Activated naive CD8-positive, alpha-beta T cell treated with anti-CD3 and anti-CD28 coated beads for 36 hours (primary cell): Measurements from ENCODE around the gene DOK6. TPM values are rescaled to one million over a fixed set of nuclear protein-coding genes. Genes with fewer than 3 reads are reported as not detected.
"Not testable (repeated sequence)": the region's sequence is repeated elsewhere in the genome, so short reads cannot be mapped to it uniquely, and the experiment has no call there.

Experiments
- DNase-seq: peaks from one replicate; pipeline ENCODE4 v3.0.0; 2021
- H3K27ac Mint-ChIP-seq: one replicate; pipeline ENCODE4 v1.8.0; 2022; ENCODE audit warnings: mild to moderate bottlenecking, moderate library complexity, mixed read lengths
- H3K27me3 Mint-ChIP-seq: one replicate; pipeline ENCODE4 v1.8.0; 2022; ENCODE audit warnings: mild to moderate bottlenecking, mixed read lengths
- H3K36me3 Mint-ChIP-seq: one replicate; pipeline ENCODE4 v1.8.0; 2021; ENCODE audit warnings: mild to moderate bottlenecking, mixed read lengths
- H3K4me1 Mint-ChIP-seq: one replicate; pipeline ENCODE4 v1.8.0; 2021; ENCODE audit warnings: mixed read lengths
- H3K4me3 Mint-ChIP-seq: one replicate; pipeline ENCODE4 v1.8.0; 2022; ENCODE audit warnings: mild to moderate bottlenecking, moderate library complexity, mixed read lengths
- H3K9me3 Mint-ChIP-seq: one replicate; pipeline ENCODE4 v1.8.0; 2022; ENCODE audit warnings: mixed read lengths
- total RNA-seq, 2 experiments: library from RNA; stranded (reverse); gene quantifications; one replicate each; pipeline ENCODE4 v1.2.3, GENCODE V29; 2021

Gene DOK6
- total RNA-seq, 2 experiments from 2014 or later = not detected

DNA sequence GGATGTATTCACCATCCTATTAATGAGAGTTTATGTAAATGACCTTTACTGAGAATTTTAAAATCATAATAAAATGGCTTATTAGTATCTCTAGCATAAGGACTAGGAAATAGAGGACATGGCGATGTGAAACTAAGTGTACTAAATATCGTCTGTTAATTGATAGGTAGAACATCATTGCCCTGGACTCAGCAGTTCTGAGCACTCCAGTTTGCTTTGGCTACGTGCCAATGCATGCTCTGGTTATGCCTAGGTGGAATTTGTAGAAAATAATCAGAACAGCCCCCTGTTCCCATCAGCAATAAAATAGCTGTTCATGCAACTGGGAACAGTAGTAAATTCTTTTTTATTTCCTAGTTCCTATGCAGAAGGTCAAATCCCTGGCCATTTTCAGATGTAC is 247.8 kb downstream of the DOK6 start:
- Mint-ChIP-seq H3K4me3 (no peak overlapping the region), H3K9me3 (no peaks in the 10 kb centered on the region), H3K4me1 (no peaks in the 10 kb centered on the region), H3K36me3 (no peaks in the 10 kb centered on the region), H3K27me3 (peaks cover 12% of the 10 kb centered on the region), H3K27ac (no peak overlapping the region)
- no peak for DNase-seq

DNA sequence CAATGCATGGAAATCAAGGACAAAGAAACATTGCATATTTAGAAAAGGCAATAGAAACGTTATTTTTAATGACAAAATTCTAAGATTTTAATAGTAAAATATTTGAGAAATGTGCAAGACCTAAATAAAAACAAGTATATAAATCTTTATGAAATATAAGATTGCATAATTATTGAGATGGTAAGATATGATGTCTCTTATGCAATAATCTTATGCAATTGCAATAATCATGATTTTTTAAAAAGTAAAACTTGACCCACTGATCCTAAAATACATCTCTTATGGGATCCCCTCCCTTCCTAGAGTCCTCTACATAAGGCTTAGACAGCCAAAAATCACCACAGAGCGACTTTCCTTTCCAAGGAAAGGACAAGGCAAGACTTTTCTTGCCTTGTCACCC is 249.0 kb downstream of the DOK6 start:
- Mint-ChIP-seq H3K27me3 (peaks cover 12% of the 10 kb centered on the region), H3K9me3 (no peaks in the 10 kb centered on the region), H3K4me3 (no peak overlapping the region), H3K36me3 (no peaks in the 10 kb centered on the region), H3K27ac (no peak overlapping the region), H3K4me1 (no peaks in the 10 kb centered on the region)
- DNase-seq = no peak

DNA sequence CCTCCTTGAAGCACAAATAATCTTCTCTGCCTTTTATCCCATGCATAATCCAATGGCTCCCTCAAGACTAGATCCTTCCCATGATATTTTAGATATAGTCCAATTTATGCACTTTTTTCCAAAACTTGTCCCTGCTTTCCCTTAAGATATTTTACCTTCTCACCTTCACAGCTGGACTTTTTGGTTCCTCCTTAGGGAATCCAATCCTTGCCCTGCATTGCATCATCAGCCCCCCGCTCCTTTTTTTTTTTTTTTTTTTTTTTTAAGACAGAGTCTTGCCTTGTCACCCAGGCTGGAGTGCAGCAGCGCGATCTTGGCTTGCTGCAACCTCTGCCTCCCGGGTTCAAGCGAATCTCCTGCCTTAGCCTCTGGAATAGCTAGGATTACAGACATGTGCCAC is 250.6 kb downstream of the DOK6 start:
- Mint-ChIP-seq H3K9me3 (no peaks in the 10 kb centered on the region), H3K27ac (no peak overlapping the region), H3K4me1 (no peaks in the 10 kb centered on the region), H3K36me3 (no peaks in the 10 kb centered on the region), H3K4me3 (no peak overlapping the region), H3K27me3 (peaks cover 15% of the 10 kb centered on the region)
- DNase-seq = no peak

- Mint-ChIP-seq H3K27ac (no peak overlapping the region), H3K4me1 (no peaks in the 10 kb centered on the region)
Measured at GRCh38 chr18:69655816-69656215, 255.1 kb downstream of the DOK6 start.

GRCh38 chr18:69658103-69658502 is 257.4 kb downstream of the DOK6 start:
- H3K4me3 Mint-ChIP-seq = no peak overlapping the region
- H3K4me1 Mint-ChIP-seq = no peaks in the 10 kb centered on the region
- H3K9me3 Mint-ChIP-seq = no peaks in the 10 kb centered on the region
- H3K27me3 Mint-ChIP-seq = peaks cover 15% of the 10 kb centered on the region
- no peaks in the 10 kb centered on the region for H3K36me3 Mint-ChIP-seq
- no peak overlapping the region for H3K27ac Mint-ChIP-seq
- no peak for DNase-seq

More at GRCh38 chr18:69655816-69656215, 255.1 kb downstream of the DOK6 start:
- no peak overlapping the region for H3K4me3 Mint-ChIP-seq
- H3K27me3 Mint-ChIP-seq = peaks cover 19% of the 10 kb centered on the region
- DNase-seq = no peak
- H3K9me3 Mint-ChIP-seq = no peaks in the 10 kb centered on the region
- H3K36me3 Mint-ChIP-seq = no peaks in the 10 kb centered on the region

- peaks cover 16% of the 10 kb centered on the region for H3K27me3 Mint-ChIP-seq
- no peak for DNase-seq
- H3K9me3 Mint-ChIP-seq = no peaks in the 10 kb centered on the region
- no peak overlapping the region for H3K4me3 Mint-ChIP-seq
- H3K36me3 Mint-ChIP-seq = no peaks in the 10 kb centered on the region
- no peak overlapping the region for H3K27ac Mint-ChIP-seq
- no peaks in the 10 kb centered on the region for H3K4me1 Mint-ChIP-seq
Measured at GRCh38 chr18:69658685-69659084, 258.0 kb downstream of the DOK6 start.

GRCh38 chr18:69659142-69659651 is 258.5 kb downstream of the DOK6 start:
- Mint-ChIP-seq H3K27me3 (peaks cover 16% of the 10 kb centered on the region), H3K36me3 (no peaks in the 10 kb centered on the region), H3K27ac (no peak overlapping the region), H3K9me3 (no peaks in the 10 kb centered on the region), H3K4me3 (no peak overlapping the region), H3K4me1 (no peaks in the 10 kb centered on the region)
- DNase-seq = no peak

DNA sequence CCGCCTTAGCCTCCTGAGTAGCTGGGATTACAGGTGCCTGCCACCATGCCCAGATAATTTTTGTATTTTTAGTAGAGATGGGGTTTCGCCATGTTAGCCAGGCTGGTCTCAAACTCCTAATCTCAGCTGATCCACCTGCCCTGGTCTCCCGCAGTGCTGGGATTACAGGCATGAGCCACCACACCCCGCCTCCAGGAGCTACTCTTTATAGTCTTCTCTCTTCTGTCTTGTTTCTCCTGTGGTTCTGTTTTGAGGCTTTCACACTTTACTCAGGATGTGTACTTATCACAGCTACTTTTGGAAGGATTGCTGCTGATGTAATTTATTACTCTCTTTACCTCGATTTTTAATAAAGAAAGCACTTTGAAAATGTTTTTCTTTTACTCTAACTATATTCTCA is 261.4 kb downstream of the DOK6 start:
- peaks cover 14% of the 10 kb centered on the region for H3K27me3 Mint-ChIP-seq
- not testable (repeated sequence) for DNase-seq, H3K36me3 Mint-ChIP-seq, H3K9me3 Mint-ChIP-seq, H3K27ac Mint-ChIP-seq, H3K4me1 Mint-ChIP-seq, H3K4me3 Mint-ChIP-seq

DNA sequence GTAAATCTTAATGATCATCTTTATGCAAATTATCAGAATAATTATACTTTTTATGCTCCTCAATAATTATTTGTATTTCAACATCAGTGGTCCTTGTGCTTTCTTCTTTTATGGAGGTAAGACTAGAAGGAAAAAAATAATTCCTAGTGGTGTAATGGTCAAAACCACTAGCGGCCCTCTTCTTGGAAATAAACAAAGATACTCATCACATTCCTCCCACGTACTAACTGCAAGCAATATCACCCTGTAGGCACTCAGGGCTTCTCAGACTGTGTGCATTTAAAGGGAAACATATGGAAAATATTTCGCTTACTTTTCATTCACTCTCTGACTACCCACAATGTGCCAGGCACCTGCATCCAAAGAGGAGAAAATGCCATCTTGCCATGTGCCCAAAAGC is 263.7 kb downstream of the DOK6 start:
- H3K36me3 Mint-ChIP-seq = no peaks in the 10 kb centered on the region
- no peak for DNase-seq
- no peak overlapping the region for H3K27ac Mint-ChIP-seq
- no peak overlapping the region for H3K4me3 Mint-ChIP-seq
- H3K4me1 Mint-ChIP-seq = no peaks in the 10 kb centered on the region
- peaks cover 13% of the 10 kb centered on the region for H3K27me3 Mint-ChIP-seq
- no peaks in the 10 kb centered on the region for H3K9me3 Mint-ChIP-seq

GRCh38 chr18:69674292-69674877 is 273.7 kb downstream of the DOK6 start:
- Mint-ChIP-seq H3K27ac (no peak overlapping the region), H3K9me3 (no peaks in the 10 kb centered on the region), H3K4me3 (no peak overlapping the region), H3K27me3 (peaks cover 2% of the 10 kb centered on the region), H3K4me1 (no peaks in the 10 kb centered on the region), H3K36me3 (no peaks in the 10 kb centered on the region)
- DNase-seq = no peak

- DNase-seq = no peak
- no peaks in the 10 kb centered on the region for H3K4me1 Mint-ChIP-seq
- no peak overlapping the region for H3K4me3 Mint-ChIP-seq
- H3K9me3 Mint-ChIP-seq = no peaks in the 10 kb centered on the region
- no peaks in the 10 kb centered on the region for H3K36me3 Mint-ChIP-seq
- H3K27me3 Mint-ChIP-seq = no peaks in the 10 kb centered on the region
- H3K27ac Mint-ChIP-seq = no peak overlapping the region
Measured at GRCh38 chr18:69674966-69675365, 274.3 kb downstream of the DOK6 start.

DNA sequence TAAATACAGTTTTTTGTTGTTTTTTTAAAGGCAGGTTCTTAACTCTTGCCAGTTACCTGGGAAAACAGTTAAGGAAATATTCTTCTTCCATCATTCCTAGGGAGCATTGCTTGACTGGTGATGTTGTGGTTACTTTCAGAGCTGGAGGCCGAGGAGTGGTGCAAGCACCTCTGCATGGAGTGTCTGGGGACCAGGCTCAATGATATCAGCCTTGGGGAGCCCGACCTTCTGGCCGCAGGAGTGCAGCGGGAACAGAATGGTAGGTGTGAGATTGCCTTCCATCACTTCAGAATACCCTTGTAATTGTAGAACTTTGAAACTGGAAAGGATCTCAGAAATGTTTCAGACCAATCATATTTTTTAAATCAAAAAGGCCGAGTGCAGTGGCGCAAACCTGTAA is 276.9 kb downstream of the DOK6 start:
- DNase-seq = no peak
- H3K4me3 Mint-ChIP-seq = no peak overlapping the region
- H3K4me1 Mint-ChIP-seq = no peaks in the 10 kb centered on the region
- H3K27me3 Mint-ChIP-seq = no peaks in the 10 kb centered on the region
- no peaks in the 10 kb centered on the region for H3K36me3 Mint-ChIP-seq
- no peaks in the 10 kb centered on the region for H3K9me3 Mint-ChIP-seq
- H3K27ac Mint-ChIP-seq = no peak overlapping the region

GRCh38 chr18:69680123-69680522 is 279.4 kb downstream of the DOK6 start:
- DNase-seq = no peak
- H3K4me1 Mint-ChIP-seq = no peaks in the 10 kb centered on the region
- H3K36me3 Mint-ChIP-seq = no peaks in the 10 kb centered on the region
- no peaks in the 10 kb centered on the region for H3K9me3 Mint-ChIP-seq
- no peaks in the 10 kb centered on the region for H3K27me3 Mint-ChIP-seq
- no peak overlapping the region for H3K4me3 Mint-ChIP-seq
- no peak overlapping the region for H3K27ac Mint-ChIP-seq

- no peak overlapping the region for H3K4me3 Mint-ChIP-seq
- no peak overlapping the region for H3K27ac Mint-ChIP-seq
- DNase-seq = no peak
- H3K9me3 Mint-ChIP-seq = no peaks in the 10 kb centered on the region
- H3K4me1 Mint-ChIP-seq = no peaks in the 10 kb centered on the region
- H3K27me3 Mint-ChIP-seq = no peaks in the 10 kb centered on the region
- H3K36me3 Mint-ChIP-seq = no peaks in the 10 kb centered on the region
Measured at GRCh38 chr18:69683176-69683575, 282.5 kb downstream of the DOK6 start.

- Mint-ChIP-seq H3K4me1 (no peaks in the 10 kb centered on the region), H3K36me3 (no peaks in the 10 kb centered on the region), H3K4me3 (no peak overlapping the region), H3K27me3 (no peaks in the 10 kb centered on the region), H3K9me3 (no peaks in the 10 kb centered on the region), H3K27ac (no peak overlapping the region)
- DNase-seq = no peak
Measured at GRCh38 chr18:69684789-69685188, 284.1 kb downstream of the DOK6 start.

- H3K27ac Mint-ChIP-seq = no peak overlapping the region
- H3K36me3 Mint-ChIP-seq = no peaks in the 10 kb centered on the region
- DNase-seq = no peak
- no peak overlapping the region for H3K4me3 Mint-ChIP-seq
- H3K27me3 Mint-ChIP-seq = no peaks in the 10 kb centered on the region
- no peaks in the 10 kb centered on the region for H3K9me3 Mint-ChIP-seq
- no peaks in the 10 kb centered on the region for H3K4me1 Mint-ChIP-seq
Measured at GRCh38 chr18:69686861-69687260, 286.2 kb downstream of the DOK6 start.
